GM12801 (cell line): ENCODE results near the gene SLX9.

Source experiments
- TF ChIP-seq, protein P1 (sequence below): IDR thresholded peaks from one replicate; pipeline ENCODE4 v1.5.1; 2011; ENCODE audit warnings: control low read depth; ENCODE audit not compliant: insufficient read length; ENCODE audit errors: extremely low read depth

Gene SLX9

DNA sequence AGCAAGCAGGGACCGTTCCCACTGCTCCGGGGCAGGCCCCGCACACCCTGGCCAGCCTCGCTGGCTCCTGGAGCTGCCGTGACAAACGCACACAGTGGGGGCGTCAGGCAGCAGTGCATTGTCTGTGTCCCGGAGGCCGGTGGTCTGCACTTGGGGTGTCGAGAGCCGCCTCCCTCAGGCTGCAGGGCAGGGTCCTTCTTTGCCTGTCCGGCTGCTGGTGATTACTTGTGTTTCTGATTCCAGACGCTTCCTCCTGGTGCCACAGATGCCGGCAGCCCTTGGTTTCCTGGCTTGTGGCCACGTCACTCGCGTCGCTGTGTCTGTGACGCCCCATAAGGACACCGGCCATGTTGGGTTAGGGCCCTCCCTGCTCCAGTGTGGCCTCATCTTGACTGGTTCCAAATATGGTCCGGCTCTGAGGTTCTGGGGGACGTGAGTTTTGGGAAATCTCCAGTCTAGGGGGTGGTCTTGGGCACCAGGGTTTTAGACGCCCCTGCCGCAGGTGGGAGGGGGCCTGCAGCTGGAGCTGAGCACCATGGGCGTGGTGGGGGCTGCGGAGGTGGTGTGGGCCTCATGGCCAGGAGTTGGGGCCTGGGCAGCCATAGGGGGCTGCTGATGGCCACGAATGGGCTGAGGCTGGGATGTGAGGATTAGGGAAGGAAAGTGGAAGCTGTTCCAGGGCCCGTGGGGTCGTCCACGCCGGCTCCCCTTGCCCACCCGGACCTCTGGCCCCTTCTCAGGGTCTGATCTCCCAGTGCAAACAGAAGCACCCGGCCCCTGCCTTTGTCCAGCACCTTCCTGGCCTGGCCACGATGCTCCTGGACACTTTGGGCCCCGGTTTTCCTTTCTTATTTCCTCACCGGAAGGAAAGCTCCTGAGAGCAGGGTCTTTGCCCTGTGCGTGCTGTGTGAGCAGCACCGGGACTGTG, 41.0 kb downstream of the SLX9 start:
- TF ChIP-seq, protein P1, sequence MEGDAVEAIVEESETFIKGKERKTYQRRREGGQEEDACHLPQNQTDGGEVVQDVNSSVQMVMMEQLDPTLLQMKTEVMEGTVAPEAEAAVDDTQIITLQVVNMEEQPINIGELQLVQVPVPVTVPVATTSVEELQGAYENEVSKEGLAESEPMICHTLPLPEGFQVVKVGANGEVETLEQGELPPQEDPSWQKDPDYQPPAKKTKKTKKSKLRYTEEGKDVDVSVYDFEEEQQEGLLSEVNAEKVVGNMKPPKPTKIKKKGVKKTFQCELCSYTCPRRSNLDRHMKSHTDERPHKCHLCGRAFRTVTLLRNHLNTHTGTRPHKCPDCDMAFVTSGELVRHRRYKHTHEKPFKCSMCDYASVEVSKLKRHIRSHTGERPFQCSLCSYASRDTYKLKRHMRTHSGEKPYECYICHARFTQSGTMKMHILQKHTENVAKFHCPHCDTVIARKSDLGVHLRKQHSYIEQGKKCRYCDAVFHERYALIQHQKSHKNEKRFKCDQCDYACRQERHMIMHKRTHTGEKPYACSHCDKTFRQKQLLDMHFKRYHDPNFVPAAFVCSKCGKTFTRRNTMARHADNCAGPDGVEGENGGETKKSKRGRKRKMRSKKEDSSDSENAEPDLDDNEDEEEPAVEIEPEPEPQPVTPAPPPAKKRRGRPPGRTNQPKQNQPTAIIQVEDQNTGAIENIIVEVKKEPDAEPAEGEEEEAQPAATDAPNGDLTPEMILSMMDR = no peak

DNA sequence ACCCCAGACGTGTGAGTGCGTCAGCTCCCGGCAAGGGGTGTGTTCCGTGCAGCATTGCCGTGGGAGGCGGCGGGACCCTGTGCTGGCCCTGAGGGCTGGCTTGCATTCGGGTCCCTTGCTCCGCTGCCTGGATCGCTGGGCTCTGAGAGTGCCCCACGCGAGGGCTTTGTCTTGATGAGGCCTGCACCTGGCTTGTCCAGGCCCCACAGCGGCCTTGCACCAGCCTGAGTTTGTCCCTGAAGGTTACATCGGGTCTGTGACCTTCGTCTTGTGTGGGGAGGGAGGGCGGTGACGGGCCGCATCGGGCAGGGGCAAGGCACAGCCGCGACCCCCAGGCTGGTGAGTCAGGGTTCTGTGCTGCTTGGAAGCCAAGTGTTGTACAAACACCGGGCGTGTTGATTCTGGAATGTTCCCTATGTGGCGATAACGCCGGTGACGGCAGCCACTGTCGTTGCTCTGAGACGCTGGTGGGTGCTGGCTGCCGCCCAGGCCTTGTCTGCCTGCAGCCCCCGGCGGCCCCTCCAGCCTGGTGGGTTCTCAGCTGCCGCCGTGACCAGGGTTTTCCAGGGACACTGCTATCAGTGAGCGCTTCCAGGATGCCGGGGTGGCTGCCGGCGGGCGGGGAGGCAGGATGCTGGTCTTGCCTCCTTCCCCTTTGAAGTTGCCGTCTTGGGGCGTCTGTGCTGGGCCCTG, 42.9 kb downstream of the SLX9 start:
- TF ChIP-seq, protein P1 = no peak

DNA sequence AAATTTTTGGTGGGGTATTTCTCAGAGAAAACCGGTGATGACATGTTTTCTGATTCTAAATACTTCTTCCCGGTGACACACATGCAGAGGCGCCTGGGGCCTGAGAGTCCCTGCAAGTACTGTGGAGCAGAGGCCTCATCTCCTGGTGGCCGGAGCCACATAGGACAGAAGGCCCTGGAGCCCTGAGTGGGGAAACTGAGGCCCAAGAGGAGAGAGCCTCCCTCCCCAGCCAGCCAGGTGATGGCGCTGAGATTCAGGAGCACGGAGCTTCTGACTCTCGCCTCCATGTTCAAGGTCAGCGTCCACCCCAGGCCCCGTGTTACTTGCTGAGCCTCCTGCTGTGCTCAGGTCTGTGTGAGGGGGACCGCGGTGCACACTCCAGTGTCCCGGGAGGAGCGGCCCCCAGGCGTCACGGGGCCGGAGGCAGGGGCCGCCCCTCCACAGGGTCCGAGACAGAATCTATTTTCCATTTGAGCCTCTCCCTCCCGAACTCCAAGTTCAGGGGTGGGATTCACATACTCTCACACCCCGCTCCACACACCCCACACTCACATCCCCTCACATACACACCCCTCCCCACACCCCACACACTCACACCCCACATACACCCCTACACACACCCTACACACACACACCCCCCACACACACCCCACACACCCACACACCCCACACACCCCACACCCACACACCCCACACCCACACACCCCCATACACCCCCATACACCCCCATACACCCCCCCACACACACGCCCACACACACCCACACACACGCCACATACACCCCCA, 43.8 kb downstream of the SLX9 start:
- TF ChIP-seq, protein P1 = no peak

DNA sequence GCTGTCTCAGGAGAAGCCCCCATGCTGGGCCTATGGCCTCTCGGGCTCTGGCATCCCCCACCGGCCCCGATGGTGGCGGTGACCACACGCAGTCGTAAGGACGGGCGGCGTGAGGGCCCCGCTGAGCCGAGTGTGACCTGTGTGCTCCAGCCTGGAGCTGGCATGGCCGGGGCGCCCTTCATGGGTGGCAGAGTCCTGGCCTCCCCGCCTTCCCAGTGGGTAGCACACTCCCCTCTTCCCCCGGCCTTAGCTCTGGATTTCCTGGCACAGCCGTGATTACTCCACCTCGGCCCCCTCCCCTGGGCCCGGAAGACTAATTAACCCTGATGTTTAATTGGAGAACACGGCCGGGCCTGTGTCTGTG, 44.6 kb downstream of the SLX9 start:
- TF ChIP-seq, protein P1 = no peak

DNA sequence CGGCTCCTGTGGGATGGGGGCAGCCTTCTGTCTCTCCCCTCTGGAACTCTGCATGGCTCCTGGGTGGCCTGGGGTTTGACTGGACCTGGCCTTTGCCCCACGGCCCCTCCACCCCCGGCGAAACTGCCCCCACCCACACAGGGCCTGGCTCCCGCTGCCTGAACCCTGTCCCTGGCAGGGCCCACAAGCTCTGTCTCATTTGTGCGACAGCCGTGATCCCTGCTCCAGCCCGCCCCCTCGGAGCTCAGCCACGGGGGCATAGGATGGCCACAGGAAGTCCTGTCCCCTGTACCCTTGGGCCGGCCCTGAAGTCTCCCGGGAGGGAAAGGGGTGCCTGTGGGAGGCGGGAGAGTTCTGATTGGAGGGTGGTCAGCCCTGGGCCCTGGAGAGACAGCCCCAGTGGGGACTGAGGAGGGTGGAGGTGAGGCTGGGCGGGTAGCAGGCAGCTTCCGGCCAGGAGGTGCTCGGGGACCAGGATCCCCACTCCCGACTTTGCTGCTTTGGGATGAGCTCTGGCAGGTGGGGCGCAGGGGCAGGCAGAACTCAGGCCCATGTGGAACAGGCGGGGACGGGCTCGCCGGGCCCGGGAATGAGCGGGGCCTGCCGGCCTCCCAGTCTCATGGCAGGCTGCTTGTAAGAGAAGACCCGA, 45.1 kb downstream of the SLX9 start:
- TF ChIP-seq, protein P1 = no peak

- TF ChIP-seq, protein P1 = no peak
These were observed 45.9 kb downstream of the SLX9 start for GRCh38 chr21:44985441-44986401.
